HepG2 (cell line): Measurements from ENCODE around the gene PTH2. TPM values are rescaled to one million over a fixed set of nuclear protein-coding genes. Genes with fewer than 3 reads are reported as not detected.

Source experiments
- ATAC-seq: fragments of 200-7000 bp; cut with Tn5 transposase; 3 replicates; pipeline ENCODE4 v1.9.1; 2020; ENCODE audit warnings: mild to moderate bottlenecking, moderate library complexity
- BruUV-seq: library from RNA; stranded (reverse); fragments of 400-500 nt; replicated peaks from 2 replicates; lab custom pipeline; 2021; lab: Mats Ljungman, UMichigan
- CTCF ChIA-PET: fragments of 300-600 bp; formaldehyde crosslinking; extraction: SDS; loops from one replicate; lab custom pipeline; 2021; ENCODE audit warnings: low total read pairs, inconsistent platforms, low intra/inter-chr PET ratio; lab: Yijun Ruan, JAX
- POLR2A ChIA-PET: fragments of 350-600 bp; sonication (Branson Sonifier 250); formaldehyde crosslinking; loops from one replicate; lab custom pipeline; 2020; ENCODE audit warnings: antibody characterized with exemption, inconsistent platforms; lab: Yijun Ruan, JAX
- DNase-seq: peaks from one replicate; pipeline ENCODE4 v3.0.0-alpha.2; 2015; ENCODE audit warnings: low spot score
- FAIRE-seq: peaks from 3 replicates; lab custom pipeline; 2011; peaks lifted over from hg19 to GRCh38; lab: Jason Lieb, UNC
- H2AFZ ChIP-seq: one replicate; pipeline ENCODE4 v1.6.1; 2011; ENCODE audit warnings: low read length, inconsistent platforms
- H3K27ac ChIP-seq: fragments of 300-600 bp; 3 replicates; pipeline ENCODE4 v1.8.0; 2011; ENCODE audit warnings: mixed run types, mild to moderate bottlenecking, mixed read lengths, low read length, inconsistent platforms; ENCODE audit not compliant: insufficient read depth; ENCODE audit errors: extremely low read length
- H3K27me3 ChIP-seq, 2 experiments: fragments of 200-600 bp in 1 of 2; 2 replicates in 1 of 2; 3 replicates in 1 of 2; pipeline versions ENCODE4 v1.6.0 to v1.8.0; 2011; ENCODE audit warnings: low read length in 2 of 2, mild to moderate bottlenecking in 2 of 2, moderate library complexity in 2 of 2, inconsistent platforms in 1 of 2; ENCODE audit not compliant: insufficient read depth in 2 of 2, control insufficient read depth in 1 of 2
- H3K36me3 ChIP-seq, 2 experiments: fragments of 200-600 bp in 1 of 2; replicated peaks in 1 of 2; 2 replicates in 1 of 2; 3 replicates in 1 of 2; pipeline versions ENCODE4 v1.5.1 to v1.8.0; 2011; ENCODE audit warnings: low read length in 2 of 2, inconsistent platforms in 1 of 2; ENCODE audit not compliant: insufficient read depth in 2 of 2, control insufficient read depth in 1 of 2
- H3K4me1 ChIP-seq: 2 replicates; pipeline ENCODE4 v1.5.1; 2012; ENCODE audit warnings: low read length, inconsistent platforms; ENCODE audit not compliant: insufficient read depth
- H3K4me2 ChIP-seq: 2 replicates; pipeline ENCODE4 v1.6.0; 2011; ENCODE audit warnings: low read depth, low read length, inconsistent platforms
- H3K4me3 ChIP-seq, 3 experiments: fragments of 200-600 bp in 1 of 3; sonication (generic), shearing (Covaris generic) in 1 of 3; replicated peaks in 1 of 3; 2 replicates each; pipeline ENCODE4 v1.5.1; 2011 to 2016; ENCODE audit warnings: low read length in 3 of 3, inconsistent platforms in 2 of 3, low read depth in 2 of 3, mild to moderate bottlenecking in 2 of 3, control low read depth in 1 of 3, mixed read lengths in 1 of 3; ENCODE audit not compliant: insufficient read depth in 1 of 3
- H3K79me2 ChIP-seq: one replicate; pipeline ENCODE4 v1.6.1; 2011; ENCODE audit warnings: low read length, inconsistent platforms; ENCODE audit not compliant: insufficient read depth
- H3K9ac ChIP-seq: 2 replicates; pipeline ENCODE4 v1.6.0; 2011; ENCODE audit warnings: mild to moderate bottlenecking, low read depth, low read length, inconsistent platforms; ENCODE audit not compliant: insufficient read depth
- H3K9me3 ChIP-seq: 2 replicates; pipeline ENCODE4 v1.5.1; 2012; ENCODE audit warnings: mild to moderate bottlenecking, low read length
- H4K20me1 ChIP-seq: 2 replicates; pipeline ENCODE4 v1.6.0; 2011; ENCODE audit warnings: inconsistent platforms, mild to moderate bottlenecking, low read length, moderate library complexity; ENCODE audit not compliant: insufficient read depth
- ATF2 ChIP-seq: sonication (generic); formaldehyde crosslinking; IDR thresholded peaks from 2 replicates; pipeline ENCODE4 v1.4.0; 2020; ENCODE audit warnings: missing genetic modification reagents
- U2AF2 ChIP-seq: fragments of 200-400 bp; formaldehyde crosslinking; IDR thresholded peaks from 2 replicates; pipeline ENCODE4 v1.6.1; 2017; ENCODE audit warnings: low read depth, mild to moderate bottlenecking, low read length
- WGBS: methylation state at CpG from one replicate; pipeline ENCODE4 v1.1.6; 2017; ENCODE audit warnings: low lambda C conversion rate; 5-methylcytosine and 5-hydroxymethylcytosine counted together
- in situ Hi-C: cut with HindIII; loops from 2 replicates; pipeline ENCODE4 v1.10.0; 2017; ENCODE audit warnings: low pct_unique_long_range_greater_than_20kb; ENCODE audit not compliant: extremely low pct_ligation_motif_present
- intact Hi-C: fragments of 100-400 bp; cut with micrococcal nuclease; formaldehyde crosslinking; loops from one replicate; pipeline ENCODE4 v1.10.0; 2022; ENCODE audit not compliant: unreplicated experiment
- polyA plus RNA-seq, 8 experiments: library from polyadenylated mRNA; depleted of rRNA in 3 of 8; stranded (reverse) in 7 of 8; unstranded in 1 of 8; fragments of >200 nt; fragmentation: Illumina TruSeq in 4 of 8; extraction: Trizol in 4 of 8; gene quantifications; 2 replicates each; pipeline versions ENCODE4 v1.2.1 to v1.2.3, GENCODE V29; 2011 to 2016; ENCODE audit warnings: low read depth in 4 of 8, missing spikeins in 1 of 8, mixed read lengths in 1 of 8; ENCODE audit not compliant: insufficient read depth in 1 of 8
- total RNA-seq, 5 experiments: library from RNA; depleted of rRNA; stranded (reverse); fragments of >200 nt; fragmentation: Illumina TruSeq; extraction: Trizol; gene quantifications; 2 replicates each; pipeline ENCODE4 v1.2.3, GENCODE V29; 2016; ENCODE audit warnings: low read depth in 1 of 5

PTH2 gene
- total and polyA plus RNA-seq, 2 of the 13 experiments (the other 11 are each of a cell fraction or from before 2014, with no cell fraction given) = not detected

GRCh38 chr19:49398931-49399330, 24.3 kb downstream of the PTH2 start (continued):
- TF ChIP-seq U2AF2 = no peak

- POLR2A ChIA-PET = no interaction called here
- no peak for FAIRE-seq
Observed at GRCh38 chr19:49398001-49398615, 25.1 kb downstream of the PTH2 start.

More at GRCh38 chr19:49398001-49398615, 25.1 kb downstream of the PTH2 start:
- 45% methylated on average over 6 of the region's 11 CpGs for WGBS
- Histone ChIP-seq H3K27me3 (peaks cover 6 to 45% of the 10 kb centered on the region in 2 experiments; a peak in 3 of 5 replicates), H3K9me3 (no peaks in the 10 kb centered on the region), H3K79me2 (no peaks in the 10 kb centered on the region), H3K27ac (no peak overlapping the region), H3K4me1 (0 out of 2 replicates have a peak, but pooled peaks cover 13% of the 10 kb centered on the region), H3K36me3 (no peaks in the 10 kb centered on the region), H3K9ac (no peak overlapping the region), H3K4me3 (no peak overlapping the region), H4K20me1 (no peaks in the 10 kb centered on the region), H3K4me2 (no peak overlapping the region), H2AFZ (no peak overlapping the region)
- DNase-seq = no peak
- CTCF ChIA-PET = no interaction called here
- intact Hi-C loops = no loop called here
- no TSS peak for BruUV-seq
- no peak for ATAC-seq
- in situ Hi-C loops = no loop called here
- no peak for TF ChIP-seq ATF2 (CRISPR knock-in tag)
